HS-27A (cell line): ENCODE measurements around the gene DHX30.
"Not testable (repeated sequence)": the region's sequence is repeated elsewhere in the genome, so short reads cannot be mapped to it uniquely, and the experiment has no call there.

ENCODE experiments used
- DNase-seq: peaks from one replicate; pipeline ENCODE4 v3.0.0-alpha.2; 2012; ENCODE audit warnings: low read depth, missing footprints

The DHX30 gene, protein sequence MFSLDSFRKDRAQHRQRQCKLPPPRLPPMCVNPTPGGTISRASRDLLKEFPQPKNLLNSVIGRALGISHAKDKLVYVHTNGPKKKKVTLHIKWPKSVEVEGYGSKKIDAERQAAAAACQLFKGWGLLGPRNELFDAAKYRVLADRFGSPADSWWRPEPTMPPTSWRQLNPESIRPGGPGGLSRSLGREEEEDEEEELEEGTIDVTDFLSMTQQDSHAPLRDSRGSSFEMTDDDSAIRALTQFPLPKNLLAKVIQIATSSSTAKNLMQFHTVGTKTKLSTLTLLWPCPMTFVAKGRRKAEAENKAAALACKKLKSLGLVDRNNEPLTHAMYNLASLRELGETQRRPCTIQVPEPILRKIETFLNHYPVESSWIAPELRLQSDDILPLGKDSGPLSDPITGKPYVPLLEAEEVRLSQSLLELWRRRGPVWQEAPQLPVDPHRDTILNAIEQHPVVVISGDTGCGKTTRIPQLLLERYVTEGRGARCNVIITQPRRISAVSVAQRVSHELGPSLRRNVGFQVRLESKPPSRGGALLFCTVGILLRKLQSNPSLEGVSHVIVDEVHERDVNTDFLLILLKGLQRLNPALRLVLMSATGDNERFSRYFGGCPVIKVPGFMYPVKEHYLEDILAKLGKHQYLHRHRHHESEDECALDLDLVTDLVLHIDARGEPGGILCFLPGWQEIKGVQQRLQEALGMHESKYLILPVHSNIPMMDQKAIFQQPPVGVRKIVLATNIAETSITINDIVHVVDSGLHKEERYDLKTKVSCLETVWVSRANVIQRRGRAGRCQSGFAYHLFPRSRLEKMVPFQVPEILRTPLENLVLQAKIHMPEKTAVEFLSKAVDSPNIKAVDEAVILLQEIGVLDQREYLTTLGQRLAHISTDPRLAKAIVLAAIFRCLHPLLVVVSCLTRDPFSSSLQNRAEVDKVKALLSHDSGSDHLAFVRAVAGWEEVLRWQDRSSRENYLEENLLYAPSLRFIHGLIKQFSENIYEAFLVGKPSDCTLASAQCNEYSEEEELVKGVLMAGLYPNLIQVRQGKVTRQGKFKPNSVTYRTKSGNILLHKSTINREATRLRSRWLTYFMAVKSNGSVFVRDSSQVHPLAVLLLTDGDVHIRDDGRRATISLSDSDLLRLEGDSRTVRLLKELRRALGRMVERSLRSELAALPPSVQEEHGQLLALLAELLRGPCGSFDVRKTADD

DNA sequence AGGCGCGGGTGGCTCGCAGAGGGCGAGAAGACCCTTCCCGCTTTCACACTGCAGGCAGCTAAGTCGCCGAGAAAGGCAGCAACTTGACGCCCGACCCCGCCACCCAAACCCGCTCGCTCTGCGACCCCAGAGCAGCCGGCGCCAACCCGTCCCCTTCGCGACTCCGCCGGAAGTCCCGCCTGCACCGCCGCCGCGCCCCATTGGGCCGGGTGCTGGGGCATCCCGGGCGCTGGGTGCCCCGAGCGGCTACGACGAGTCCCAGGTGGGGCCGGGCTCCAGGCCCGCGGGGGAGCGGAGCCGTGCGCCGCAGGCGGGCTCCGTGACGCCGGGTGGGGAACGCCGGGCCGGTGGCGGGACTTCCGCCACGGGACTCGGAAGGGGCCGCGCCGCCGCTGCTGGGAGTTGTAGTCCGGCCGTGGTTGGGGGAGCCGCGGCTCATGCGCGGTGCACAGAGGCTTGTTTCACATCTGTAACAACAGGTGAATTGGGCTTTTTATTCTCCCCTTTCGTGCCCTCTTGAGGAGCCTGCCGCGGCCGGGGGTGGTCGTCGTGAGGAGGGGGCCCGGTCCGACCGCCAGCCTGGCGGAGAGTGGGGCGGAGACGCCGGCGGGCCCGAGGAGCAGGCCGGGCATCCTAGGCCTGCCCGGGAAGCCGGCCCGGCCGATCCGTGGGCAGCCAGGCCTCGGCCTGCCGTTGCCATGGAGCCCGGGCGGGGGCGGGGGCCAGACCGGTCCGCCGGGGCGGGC is at the start of gene DHX30:
TSS of gene DHX30 (plus strand) at position 405 of the 746 bp plus-strand sequence. CDS start 7,546 bp downstream, outside the sequence.
- peak; percentile 68 for DNase-seq

DNA sequence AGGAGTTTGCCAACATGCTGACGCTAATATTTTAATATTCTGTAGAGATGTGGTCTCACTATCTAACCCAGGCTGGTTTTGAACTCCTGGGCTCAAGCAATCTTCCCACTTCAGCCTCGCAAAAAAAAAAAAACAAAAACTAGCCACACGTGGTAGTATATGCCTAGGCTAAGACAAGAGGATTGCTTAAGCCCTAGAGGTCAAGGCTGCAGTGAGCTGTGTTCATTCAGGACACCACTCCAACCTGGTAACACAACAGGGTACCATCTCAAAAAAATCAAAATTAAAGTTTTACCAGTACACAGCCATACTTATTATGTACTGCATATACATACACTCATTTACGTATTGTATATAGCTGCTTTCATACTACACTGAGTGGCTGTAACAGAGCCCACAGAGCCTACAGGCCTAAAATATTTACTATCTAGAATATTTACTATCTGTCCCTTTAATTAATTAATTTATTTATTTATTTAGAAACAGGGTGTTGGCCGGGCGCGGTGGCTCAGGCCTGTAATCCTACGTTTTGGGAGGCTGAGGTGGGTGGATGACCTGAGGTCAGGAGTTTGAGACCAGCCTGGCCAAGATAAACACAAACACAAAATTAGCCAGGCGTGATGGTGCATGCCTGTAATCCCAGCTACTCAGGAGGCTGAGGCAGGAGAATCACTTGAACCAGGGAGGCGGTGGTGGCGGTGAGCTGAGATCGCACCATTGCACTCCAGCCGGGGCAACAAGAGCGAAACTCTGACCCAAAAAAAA is 44.5 kb upstream of the DHX30 start:
- DNase-seq = no peak

DNA sequence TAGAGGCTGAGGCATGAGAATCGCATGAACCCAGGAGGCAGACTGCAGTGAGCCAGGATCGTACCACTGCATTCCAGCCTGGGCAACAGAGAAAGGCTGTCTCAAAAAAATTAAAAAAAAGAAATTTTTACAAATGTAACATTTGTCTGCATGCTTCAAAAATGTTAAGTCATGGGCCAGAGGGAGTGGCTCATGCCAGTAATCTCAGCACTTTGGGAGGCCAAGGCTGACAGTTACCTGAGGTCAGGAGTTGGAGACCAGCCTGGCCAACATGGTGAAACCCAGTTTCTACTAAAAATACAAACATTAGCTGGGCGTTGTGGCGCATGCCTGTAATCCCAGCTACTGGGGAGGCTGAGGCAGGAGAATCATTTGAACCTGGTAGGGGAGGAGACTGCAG is 42.7 kb upstream of the DHX30 start:
- DNase-seq = not testable (repeated sequence)

DNA sequence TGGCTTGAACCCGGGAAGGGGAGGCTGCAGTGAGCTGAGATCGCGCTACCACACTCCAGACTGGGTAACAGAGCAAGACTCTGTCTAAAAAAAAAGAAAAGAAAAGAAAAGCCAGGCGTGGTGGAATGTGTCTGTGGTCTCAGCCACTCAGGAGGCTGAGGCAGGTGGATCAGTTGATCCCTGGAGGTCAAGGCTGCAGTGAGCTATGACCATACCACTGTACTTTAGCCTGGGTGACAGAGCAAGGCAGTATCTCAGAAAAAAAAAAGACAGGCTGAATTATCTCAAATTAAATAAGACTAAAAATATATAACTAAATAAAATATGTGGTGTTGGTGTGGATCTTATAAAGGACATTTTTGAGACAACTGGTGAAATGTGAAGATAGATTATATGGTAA is 41.9 kb upstream of the DHX30 start:
- no peak for DNase-seq

DNA sequence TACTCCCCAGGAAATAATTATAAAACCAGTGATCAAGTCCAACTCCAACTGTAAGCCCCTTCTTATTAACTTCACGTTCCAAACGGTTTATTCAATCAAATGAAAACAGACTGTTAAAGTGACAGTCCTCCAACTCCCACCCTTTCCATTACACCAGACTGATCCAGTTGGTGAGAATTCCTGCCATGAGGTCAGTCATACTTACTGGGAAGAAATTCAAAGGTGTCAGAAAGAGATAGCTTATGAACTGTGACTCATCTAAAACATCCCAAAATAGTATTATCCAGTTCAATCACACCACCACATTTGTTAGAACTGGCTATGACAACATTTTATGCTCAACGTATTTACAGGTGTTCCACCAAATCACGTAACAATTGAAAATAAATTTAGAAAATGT is 40.7 kb upstream of the DHX30 start:
- DNase-seq = no peak

DNA sequence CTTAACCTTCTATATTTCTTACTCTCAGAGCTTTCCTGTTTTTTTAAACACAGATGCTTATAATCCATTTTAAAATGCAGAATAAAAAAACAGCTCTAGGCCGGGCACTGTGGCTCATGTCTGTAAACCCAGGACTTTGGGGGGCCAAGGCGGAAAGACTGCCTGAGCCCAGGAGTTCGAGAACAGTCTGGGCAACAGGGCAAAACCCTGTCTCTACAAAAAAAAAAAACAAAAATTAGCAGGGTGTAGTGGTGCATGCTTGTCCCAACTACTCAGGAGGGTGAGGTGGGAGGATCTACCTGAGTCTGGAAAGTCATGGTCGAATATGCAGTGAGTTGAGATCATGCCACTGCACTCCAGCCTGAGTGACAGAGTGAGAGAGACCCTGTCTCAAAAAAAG is 36.8 kb upstream of the DHX30 start:
- no peak for DNase-seq

DNA sequence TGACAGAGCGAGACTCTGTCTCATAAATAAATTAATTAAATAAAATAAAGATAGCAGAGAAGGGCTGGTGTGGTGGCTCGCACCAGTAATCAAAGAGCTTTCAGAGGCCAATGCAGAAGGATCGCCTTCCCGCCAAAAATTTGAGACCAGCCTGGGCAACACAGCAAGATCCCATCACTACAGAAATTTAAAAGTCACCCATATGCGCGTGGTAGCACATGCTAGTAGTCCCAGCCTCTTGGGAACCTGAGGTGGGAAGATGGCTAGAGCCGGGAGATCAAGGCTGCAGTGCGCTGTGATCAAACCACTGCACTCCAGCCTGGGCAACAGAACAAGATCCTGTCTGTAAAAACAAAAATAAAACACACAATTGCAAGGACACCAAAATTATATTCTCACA is 30.9 kb upstream of the DHX30 start:
- no peak for DNase-seq

DNA sequence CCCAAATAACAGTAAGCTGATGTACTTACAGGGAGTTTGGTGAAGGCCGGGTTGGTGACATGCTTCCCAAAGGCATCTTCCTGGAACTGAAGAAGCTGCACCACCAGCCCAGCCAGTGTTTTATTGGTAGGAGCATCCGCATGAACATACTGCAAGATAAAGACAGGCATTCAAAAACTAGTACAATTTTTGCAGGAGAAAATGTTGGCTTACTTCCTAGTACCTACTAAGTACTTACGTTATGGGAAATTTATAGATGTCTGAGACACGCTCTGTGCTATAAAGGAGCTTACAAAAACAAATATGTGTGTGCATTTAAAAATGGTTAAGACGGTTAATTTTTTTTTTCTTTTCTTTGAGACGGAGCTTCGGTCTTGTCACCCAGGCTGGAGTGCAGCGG is 30.1 kb upstream of the DHX30 start:
- no peak for DNase-seq

DNA sequence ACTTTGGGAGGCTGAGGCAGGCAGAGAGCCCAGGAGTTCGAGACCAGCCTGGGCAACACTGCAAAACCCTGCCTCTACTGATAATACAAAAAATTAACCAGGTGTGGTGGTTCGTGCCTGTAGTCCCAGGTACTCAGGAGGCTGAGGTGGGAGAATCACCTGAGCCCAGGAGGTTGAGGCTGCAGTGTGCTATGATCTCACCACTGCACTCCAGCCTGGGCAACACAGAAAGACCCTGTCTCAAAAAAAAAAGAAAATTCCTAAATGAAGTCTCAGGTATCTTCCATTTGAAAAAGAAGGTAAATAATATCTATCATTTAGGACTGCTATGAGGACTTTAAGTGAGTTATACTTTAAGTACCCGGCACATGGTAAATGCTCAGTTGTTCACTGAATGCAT is 24.2 kb upstream of the DHX30 start:
- DNase-seq = no peak

DNA sequence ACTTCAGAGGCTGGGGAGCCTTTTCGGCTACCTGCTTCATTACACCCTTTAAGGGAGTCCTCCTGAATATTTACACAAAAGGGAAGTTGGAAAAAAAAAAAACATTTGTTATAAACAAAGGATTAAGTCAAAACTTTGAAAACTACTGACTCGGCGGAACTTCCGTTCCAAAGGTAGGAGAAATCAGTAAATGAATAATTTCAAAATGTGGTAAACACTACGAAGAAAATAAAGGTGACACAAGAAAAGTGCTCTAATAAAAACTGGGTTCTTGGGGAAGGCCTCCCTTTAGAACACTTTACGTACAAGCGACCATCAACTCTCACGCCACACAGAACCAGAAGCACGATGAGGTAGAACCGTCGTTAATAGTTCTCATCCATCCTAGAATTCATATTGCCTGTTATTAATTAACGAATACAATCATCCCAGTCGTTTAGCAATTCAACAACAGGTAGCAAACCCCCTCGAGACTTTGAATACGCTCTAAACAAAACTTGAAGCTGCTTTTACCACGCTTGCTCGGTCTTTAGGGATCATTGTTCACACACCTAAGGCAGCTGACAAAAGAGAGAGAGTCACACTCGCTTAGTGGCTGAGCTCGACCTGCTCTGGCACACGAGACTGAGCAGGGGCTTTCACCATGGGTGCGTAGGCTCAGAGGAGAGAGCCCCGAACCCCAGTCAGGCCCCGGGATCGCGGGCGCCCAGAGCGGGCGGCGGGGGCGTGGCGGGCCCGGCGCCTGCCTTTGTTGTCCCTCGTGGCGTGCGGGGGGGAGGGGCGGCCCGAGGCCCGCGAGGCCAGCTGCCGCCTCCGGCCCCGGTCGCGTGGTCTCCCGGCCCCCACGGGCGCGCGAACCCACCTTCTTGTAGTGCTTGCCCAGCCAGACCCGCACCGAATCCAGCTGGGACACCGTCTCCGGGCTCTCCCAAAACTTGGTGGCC is 21.9 kb upstream of the DHX30 start:
- DNase-seq = peak; percentile 43

DNA sequence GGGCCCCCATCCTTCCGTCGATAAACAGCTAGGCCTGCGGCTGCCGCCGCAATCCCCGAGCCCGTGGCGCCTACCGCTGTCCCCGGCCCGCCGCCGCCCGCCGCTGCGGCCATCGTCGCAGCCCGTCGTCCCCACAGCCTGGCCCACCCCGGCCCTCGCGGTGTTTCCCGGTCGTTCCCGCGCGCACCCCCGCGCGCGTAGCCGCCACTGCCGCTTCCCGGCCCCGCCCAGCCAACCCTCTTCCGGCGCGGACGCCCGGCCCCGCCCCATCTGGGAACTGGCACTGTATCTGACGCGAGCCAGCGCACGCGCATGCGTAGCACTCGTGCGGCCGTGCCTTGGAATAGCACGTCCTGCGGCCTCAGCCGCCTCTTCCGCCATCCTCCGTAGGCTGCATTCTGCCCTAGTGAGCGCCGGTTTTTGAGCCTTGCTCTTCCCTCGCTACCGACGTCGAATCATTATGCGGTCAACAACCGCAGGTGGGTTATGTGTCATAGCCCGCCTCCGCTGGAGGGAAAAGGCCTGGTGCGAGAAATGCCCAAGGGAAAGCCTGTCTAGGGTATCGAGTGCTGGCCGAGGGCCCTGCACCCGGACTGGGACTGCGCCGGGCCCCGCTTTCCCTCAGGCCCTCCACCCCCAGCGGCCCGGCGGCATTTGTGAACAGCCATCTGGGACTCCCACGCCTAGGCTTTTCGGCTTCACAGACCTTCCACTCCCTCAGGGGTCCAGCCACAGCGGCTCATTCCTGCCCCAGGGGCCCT is 21.1 kb upstream of the DHX30 start, which contains the start of gene SMARCC1:
TSS of gene SMARCC1 (minus strand) at position 209 of the 761 bp plus-strand sequence. CDS start at position 113, 96 bp downstream.
- peak; percentile 95 for DNase-seq

DNA sequence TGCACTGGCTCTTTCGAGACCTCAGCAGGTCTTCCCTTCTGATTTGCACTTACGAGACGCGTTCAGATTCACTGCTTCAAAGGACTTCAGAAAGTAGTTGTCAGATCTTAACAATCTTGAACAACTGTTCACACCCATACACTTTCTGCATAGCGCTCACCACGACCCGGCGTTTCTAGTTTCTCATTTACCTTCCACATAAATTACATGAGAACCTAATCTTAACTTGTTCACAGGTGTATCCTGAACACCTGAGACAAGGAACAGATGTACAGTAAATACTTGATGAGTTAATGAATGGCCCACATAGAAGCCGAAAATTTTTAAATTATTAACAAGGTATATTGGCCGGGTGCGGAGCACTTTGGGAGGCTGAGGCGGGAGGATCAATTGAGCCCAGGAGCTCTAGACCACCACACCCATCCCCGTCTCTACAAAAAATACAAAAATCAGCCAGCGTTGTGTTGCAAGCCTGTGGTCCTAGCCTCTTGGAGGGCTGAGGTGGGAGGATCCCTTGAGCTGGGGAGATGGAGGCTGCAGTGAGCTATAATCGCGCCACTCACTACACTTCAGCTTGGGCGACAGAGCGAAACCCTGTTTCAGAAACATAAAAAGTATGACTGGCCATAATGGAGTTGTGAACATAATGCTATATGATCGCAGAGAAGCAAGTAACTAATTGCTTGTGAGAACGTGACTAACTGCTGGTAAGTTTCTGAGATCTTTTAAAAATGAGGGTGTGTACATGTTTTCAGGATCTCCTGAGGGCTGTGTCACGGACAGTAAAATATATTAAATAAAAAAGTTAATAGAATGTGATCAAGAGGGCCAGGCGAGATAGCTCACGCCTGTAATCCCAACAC is 20.3 kb upstream of the DHX30 start:
- DNase-seq = peak; percentile 12

DNA sequence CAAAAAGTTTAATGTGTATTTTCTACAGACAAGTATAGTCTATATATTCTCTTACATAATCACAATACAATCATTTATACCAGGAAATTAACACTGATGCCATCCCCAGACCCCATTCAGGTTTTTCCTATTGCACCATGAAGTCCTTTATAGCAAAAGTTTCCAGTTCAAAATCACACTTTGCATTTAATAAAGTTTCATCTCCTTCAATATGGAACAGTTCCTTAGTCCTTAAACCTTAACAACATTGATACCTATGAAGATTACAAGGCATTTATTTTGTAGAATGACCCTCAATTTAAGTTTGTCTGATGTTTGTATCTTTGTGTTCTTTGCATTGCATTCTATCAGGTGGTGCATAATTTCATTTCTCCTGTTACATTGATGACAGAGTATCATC is 19.3 kb upstream of the DHX30 start:
- DNase-seq = no peak

DNA sequence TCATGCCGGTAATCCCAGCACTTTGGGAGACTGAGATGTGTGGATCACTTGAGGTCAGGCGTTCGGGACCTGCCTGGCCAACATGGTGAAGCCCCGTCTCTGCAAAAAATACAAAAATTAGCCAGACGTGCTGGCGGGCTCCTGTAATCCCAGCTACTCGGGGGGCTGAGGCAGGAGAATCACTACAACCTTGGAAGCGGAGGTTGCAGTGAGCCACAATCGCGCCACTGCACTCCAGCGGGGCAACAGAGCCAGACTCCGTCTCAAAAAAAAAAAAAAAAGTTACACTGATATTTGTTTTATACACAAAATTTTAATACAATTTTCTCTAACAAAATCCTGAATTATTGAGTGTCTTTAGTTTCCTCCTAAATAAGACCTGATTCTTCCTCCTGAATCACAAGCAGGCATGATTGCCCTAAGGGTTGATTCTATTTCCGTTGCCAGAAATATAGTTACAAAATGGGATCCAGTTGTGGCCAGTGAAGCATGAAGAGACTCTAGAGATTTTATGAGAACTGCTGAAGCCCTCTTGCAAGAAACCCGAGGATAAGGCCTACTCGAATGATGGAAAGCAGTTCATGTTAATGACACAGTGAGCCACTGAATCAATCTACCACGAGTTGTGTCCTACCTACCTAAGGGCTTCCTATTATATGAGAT is 11.6 kb upstream of the DHX30 start:
- no peak for DNase-seq

DNA sequence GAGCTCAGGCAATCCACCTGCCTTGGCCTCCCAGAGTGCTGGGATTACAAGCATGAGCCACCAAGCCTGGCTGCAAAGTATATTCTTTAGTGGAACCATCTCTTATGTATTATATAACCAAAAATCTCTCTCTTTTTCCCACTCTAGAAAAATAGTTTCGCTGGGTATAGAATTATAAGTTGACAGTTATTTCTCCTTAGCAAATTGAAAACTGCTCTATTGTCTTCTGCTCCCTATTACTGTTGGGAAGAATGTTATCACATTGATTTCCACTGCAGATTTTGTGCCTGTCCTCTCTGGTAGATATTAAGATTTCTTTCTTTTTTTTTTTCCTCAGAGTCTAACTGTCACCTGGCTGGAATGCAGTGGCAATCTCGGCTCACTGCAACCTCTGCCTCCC is 10.2 kb upstream of the DHX30 start:
- DNase-seq = no peak

DNA sequence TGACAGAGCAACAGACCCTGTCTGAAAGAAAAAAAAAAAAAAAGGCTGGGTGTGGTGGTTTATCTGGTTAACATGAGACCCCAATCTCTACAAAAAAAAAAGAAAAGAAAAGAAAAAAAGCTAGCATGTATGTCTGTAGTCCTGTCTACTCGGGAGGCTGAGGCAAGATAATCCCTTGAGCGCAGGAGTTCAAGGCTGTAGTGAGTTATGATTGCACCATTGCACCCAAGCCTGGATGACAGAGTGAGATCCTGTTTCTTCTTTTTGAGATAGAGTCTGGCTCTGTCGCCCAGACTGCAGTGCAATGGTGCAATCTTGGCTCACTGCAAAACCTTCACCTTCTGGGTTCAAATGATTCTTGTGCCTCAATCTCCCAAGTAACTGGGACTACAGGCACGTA is 8.4 kb upstream of the DHX30 start:
- DNase-seq = no peak

DNA sequence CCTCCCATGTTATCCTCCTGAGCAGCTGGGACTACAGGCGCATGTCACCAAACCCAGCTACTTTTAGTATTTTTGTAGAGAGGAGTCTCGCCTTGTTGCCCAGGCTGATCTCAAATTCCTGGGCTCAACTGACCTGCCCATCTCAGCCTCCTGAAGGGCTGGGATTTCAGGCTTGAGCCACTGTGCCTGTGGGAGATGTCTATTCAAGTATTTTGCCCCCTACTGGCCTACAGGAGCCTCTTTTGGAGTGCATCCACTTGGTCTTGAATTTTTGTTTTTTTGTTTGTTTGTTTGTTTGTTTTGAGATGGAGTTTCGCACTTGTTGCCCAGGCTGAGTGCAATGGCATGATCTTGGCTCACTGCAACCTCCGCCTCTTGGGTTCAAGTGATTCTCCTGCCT is 3.2 kb upstream of the DHX30 start:
- DNase-seq = no peak
